GM12873 (cell line): ENCODE data around the gene MARCHF5.

Experiments used
- CTCF ChIP-seq: IDR thresholded peaks from 2 replicates; pipeline ENCODE4 v1.5.1; 2012; ENCODE audit warnings: low read depth, mild to moderate bottlenecking, moderate library complexity, low read length, control low read depth; ENCODE audit not compliant: insufficient read depth; ENCODE audit errors: missing control alignments

MARCHF5 gene

GRCh38 chr10:92342796-92343195 is 51.8 kb downstream of the MARCHF5 start:
- TF ChIP-seq CTCF = no peak

- TF ChIP-seq CTCF = no peak
Observed at GRCh38 chr10:92350411-92350810, 59.4 kb downstream of the MARCHF5 start.

GRCh38 chr10:92354587-92354986 is 63.6 kb downstream of the MARCHF5 start:
- no peak for TF ChIP-seq CTCF

- TF ChIP-seq CTCF = no peak
Observed at GRCh38 chr10:92356041-92356440, 65.1 kb downstream of the MARCHF5 start.

GRCh38 chr10:92363498-92363897 is 72.5 kb downstream of the MARCHF5 start:
- no peak for TF ChIP-seq CTCF

- no peak for TF ChIP-seq CTCF
Observed at GRCh38 chr10:92366412-92367021, 75.5 kb downstream of the MARCHF5 start.

- no peak for TF ChIP-seq CTCF
Observed at GRCh38 chr10:92377962-92378361, 87.0 kb downstream of the MARCHF5 start.
